Activated T-cell treated with anti-CD3 and anti-CD28 coated beads, Interleukin-2, amount 50 U/mL, for 4 hours (primary cell): Measurements from ENCODE around the gene PGBD2. TPM values are rescaled to one million over a fixed set of nuclear protein-coding genes. Genes with fewer than 3 reads are reported as not detected.
"Not testable (repeated sequence)": the region's sequence is repeated elsewhere in the genome, so short reads cannot be mapped to it uniquely, and the experiment has no call there.

Experiments used
- ATAC-seq, 2 donors: fragments of 200-7000 bp; cut with Tn5 transposase; one replicate each; pipeline ENCODE4 v1.10.0; 2021
- DNase-seq: peaks from one replicate; pipeline ENCODE4 v3.0.0-alpha.2; 2020
- H3K27me3 Mint-ChIP-seq: one replicate; pipeline ENCODE4 v1.8.0; 2021; ENCODE audit warnings: low read depth, mixed read lengths
- H3K36me3 Mint-ChIP-seq: one replicate; pipeline ENCODE4 v1.8.0; 2022; ENCODE audit warnings: mixed read lengths; ENCODE audit not compliant: insufficient read depth
- H3K4me1 Mint-ChIP-seq: one replicate; pipeline ENCODE4 v1.8.0; 2021; ENCODE audit warnings: low read depth, mixed read lengths
- H3K4me3 Mint-ChIP-seq: one replicate; pipeline ENCODE4 v1.8.0; 2021; ENCODE audit warnings: mild to moderate bottlenecking, moderate library complexity, mixed read lengths
- H3K9me3 Mint-ChIP-seq: one replicate; pipeline ENCODE4 v1.8.0; 2021; ENCODE audit warnings: mixed read lengths
- total RNA-seq, 3 donors: library from RNA; stranded (reverse); gene quantifications; one replicate each; pipeline ENCODE4 v1.2.1, GENCODE V29; 2021

Gene PGBD2
- total RNA-seq, 3 donors from 2014 or later, result 3.4 to 4.7 (median 4.0) TPM

DNA sequence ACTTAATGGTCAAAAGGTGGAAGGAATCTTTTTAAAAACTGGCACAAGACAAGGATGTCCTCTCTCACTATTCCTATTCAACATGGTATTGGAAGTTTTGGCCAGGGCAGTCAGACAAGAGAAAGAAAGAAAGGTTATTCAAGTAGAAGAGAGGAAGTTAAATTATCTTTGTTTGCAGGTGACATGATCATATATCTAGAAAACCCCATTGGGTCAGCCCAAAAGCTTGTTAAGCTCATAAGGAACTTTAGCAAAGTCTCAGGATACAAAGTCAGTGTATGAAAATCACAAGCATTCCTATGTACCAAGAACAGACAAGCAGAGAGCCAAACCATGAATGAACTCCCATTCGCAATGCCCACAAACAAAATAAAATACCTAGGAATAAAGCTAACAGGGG, 5.4 kb upstream of the PGBD2 start:
- Mint-ChIP-seq H3K4me1 (peaks cover 5% of the 10 kb centered on the region), H3K27me3 (peaks cover 29% of the 10 kb centered on the region), H3K9me3 (no peaks in the 10 kb centered on the region), H3K4me3 (no peak overlapping the region), H3K36me3 (no peaks in the 10 kb centered on the region)
- no peak for DNase-seq
- no peak for ATAC-seq

DNA sequence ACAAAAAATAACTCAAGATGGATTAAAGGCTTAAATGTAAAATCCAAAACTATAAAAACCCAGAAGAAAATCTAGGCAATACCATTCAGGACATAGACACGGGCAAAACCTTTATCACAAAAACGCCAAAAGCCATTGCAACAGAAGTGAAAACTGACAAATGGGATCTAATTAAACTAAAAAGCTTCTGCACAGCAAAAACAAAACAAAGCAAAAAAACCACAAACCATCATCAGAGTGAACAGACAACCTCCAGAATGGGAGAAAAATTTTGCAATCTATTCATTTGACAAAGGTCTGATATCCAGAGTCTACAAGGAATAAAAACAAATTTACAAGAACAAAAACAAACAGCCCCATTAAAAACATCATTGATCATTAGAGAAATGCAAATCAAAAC, 4.5 kb upstream of the PGBD2 start:
- DNase-seq (no peak), ATAC-seq (no peak)
- Mint-ChIP-seq H3K4me3 (no peak overlapping the region), H3K4me1 (peaks cover 5% of the 10 kb centered on the region), H3K36me3 (no peaks in the 10 kb centered on the region), H3K27me3 (peaks cover 21% of the 10 kb centered on the region), H3K9me3 (no peaks in the 10 kb centered on the region)

DNA sequence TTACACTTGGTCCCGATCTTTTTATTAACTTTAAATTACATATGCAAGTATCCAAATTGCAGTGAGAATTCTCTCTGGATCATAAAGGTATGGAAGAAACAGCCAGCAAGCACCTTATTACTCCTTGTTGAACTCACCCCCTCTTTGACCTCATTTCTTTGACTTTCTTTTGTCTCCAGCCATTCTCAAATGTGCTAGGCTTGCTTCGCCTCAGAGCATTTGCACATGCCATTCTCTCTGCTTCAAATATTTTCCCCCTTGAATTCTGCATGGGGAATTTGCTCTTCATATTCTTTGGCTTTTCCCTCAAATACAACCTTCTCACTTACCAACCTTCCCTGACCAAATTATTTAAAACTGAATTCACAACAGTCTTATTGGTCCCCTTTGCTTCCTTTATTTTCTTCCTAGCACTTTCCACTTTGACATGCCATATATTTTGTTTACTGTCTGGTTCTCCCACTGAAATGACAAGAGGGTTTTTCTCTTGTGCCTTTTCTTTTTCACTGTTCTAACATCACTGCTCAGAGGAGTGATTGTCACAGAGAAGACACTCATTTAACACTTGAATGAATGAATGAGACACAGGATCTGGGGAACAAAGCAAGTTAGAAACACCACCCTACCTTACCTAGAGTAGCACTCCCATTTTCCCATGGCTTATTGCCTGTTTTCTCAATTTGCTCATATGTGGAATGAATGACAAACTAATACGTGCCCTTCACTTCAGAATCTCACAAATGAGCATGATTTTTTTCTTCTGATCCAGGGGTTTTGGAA, 1.4 kb upstream of the PGBD2 start:
- H3K9me3 Mint-ChIP-seq, result no peaks in the 10 kb centered on the region
- H3K27me3 Mint-ChIP-seq, result peaks cover 2% of the 10 kb centered on the region
- DNase-seq (no peak), ATAC-seq (no peak)
- H3K4me3 Mint-ChIP-seq, result no peak overlapping the region
- peaks cover 5% of the 10 kb centered on the region for H3K36me3 Mint-ChIP-seq
- H3K4me1 Mint-ChIP-seq, result peaks cover 21% of the 10 kb centered on the region

DNA sequence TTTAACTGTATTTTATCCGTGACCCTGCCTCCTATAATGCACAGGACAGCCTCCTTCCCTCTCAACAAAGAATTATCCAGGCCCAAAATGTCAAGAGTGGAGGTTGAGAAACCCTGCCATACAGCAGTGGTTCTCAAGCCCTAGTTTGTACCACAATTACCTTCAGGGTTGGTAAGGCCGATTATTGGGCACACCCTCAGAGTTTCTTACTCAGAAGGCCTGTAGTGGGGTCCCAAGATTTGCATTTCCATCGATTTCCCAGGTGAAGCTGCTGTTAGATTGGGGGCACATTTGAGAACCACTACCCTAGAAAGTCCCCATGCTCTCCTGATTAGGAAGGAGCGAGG, 400 bp upstream of the PGBD2 start:
- ATAC-seq (no peak), DNase-seq (no peak)
- H3K4me3 Mint-ChIP-seq, result peak overlapping the region; percentile 91
- H3K4me1 Mint-ChIP-seq, result peaks cover 25% of the 10 kb centered on the region
- H3K9me3 Mint-ChIP-seq, result no peaks in the 10 kb centered on the region
- H3K36me3 Mint-ChIP-seq, result peaks cover 7% of the 10 kb centered on the region
- H3K27me3 Mint-ChIP-seq, result no peaks in the 10 kb centered on the region

- DNase-seq (no peak), ATAC-seq (no peak)
- Mint-ChIP-seq H3K4me3 (peak overlapping the region; percentile 89), H3K9me3 (no peaks in the 10 kb centered on the region), H3K4me1 (peaks cover 25% of the 10 kb centered on the region), H3K36me3 (peaks cover 7% of the 10 kb centered on the region), H3K27me3 (no peaks in the 10 kb centered on the region)
These were observed 972 bp downstream of the PGBD2 start for GRCh38 chr1:248906753-248907661.

DNA sequence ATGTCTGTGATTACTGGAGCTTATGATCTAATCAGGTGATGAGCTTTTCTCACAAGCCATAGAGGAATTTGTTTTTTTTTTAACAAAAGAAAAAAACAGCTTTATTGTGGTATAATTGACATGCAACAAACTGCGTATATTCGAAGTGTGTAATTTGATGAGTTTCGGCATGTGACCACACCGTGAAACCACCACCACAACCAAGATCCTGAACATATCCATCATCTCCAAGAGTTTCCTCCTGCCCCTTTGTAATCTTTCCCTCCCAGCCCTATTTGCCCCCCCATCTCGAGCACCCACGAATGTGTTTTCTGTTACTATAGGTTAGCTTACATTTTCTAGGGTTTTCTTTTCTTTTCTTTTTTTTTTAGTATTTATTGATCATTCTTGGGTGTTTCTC, 4.7 kb downstream of the PGBD2 start:
- ATAC-seq (no peak), DNase-seq (no peak)
- Mint-ChIP-seq H3K36me3 (peaks cover 17% of the 10 kb centered on the region), H3K27me3 (no peaks in the 10 kb centered on the region), H3K4me1 (peaks cover 22% of the 10 kb centered on the region), H3K4me3 (no peak overlapping the region), H3K9me3 (no peaks in the 10 kb centered on the region)

DNA sequence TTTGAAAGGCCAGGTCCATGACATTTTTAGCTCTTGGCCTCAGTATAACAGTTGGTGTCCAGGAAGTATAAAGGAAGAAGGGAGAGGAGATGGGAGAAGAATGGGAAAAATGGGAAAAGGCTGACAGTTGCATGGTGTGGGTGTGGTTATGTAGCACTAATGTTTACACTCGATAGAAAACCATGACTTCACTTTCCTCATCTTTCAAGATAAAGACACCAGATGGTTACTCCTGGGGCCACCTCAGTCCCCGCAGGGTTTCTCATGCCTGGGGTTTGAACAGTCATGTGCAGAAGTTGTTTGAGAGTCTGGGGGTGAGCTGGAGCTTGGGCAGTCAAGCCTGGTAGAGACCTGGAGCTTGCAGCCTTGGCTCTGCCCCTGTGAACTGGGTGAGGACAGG, 7.9 kb downstream of the PGBD2 start:
- Mint-ChIP-seq H3K4me1 (peaks cover 10% of the 10 kb centered on the region), H3K27me3 (no peaks in the 10 kb centered on the region), H3K4me3 (no peak overlapping the region), H3K9me3 (no peaks in the 10 kb centered on the region), H3K36me3 (peaks cover 34% of the 10 kb centered on the region)
- no peak for DNase-seq
- no peak for ATAC-seq

DNA sequence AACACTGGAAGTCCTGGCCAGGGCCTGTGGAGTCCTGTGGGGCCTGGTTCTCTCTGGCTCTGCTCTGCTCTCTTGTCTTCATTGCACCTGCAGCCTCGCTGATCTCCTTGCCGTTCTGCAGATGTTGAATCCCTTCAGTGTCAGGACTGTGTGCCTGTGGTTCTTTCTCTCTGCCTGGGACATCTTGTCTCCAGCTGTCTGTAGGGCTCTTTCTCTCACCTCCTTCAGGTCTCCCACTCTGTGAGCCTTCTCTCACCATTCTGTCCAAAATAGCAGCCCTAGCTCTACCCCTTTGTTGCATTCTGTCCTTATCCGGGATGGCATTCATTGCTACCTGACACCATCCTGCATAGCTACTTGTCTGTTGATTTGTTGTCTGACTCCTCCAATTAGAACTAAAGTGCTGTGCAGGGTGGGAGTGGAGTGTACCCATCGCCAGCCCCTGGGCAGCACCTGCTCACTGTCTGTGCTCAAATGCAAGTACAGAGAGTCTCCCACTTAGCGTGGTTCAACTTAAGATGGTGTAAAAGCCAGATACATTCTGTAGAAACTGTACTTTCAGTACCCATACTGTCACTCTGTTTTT, 8.9 kb downstream of the PGBD2 start:
- Mint-ChIP-seq H3K27me3 (no peaks in the 10 kb centered on the region), H3K9me3 (no peaks in the 10 kb centered on the region), H3K4me3 (no peak overlapping the region), H3K36me3 (peaks cover 36% of the 10 kb centered on the region), H3K4me1 (peaks cover 3% of the 10 kb centered on the region)
- ATAC-seq, result no peak
- DNase-seq, result no peak

DNA sequence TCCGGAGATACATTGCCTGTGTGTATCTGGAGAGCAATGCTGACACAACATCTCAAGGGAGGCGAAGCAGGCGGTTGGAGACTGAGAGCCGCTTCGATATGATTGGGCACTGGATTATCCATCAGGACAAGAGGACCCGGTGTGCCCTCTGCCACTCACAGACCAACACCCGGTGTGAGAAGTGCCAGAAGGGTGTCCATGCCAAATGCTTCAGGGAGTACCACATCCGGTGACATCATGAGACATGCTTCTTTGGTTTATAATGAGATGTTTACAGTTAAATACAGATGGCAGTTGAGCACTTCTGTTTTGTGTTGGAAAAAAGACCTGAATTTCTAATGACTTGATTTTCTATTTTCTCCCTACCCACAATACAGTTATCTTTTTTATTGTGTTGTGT, 12.1 kb downstream of the PGBD2 start:
- H3K4me1 Mint-ChIP-seq, result peaks cover 2% of the 10 kb centered on the region
- ATAC-seq (no peak), DNase-seq (no peak)
- H3K4me3 Mint-ChIP-seq, result no peak overlapping the region
- no peaks in the 10 kb centered on the region for H3K9me3 Mint-ChIP-seq
- no peaks in the 10 kb centered on the region for H3K27me3 Mint-ChIP-seq
- H3K36me3 Mint-ChIP-seq, result peaks cover 51% of the 10 kb centered on the region

GRCh38 chr1:248923352-248924338, 17.6 kb downstream of the PGBD2 start:
- H3K27me3 Mint-ChIP-seq, result peaks cover 4% of the 10 kb centered on the region
- DNase-seq, result no peak
- peaks cover 14% of the 10 kb centered on the region for H3K4me1 Mint-ChIP-seq
- peaks cover 24% of the 10 kb centered on the region for H3K36me3 Mint-ChIP-seq
- H3K4me3 Mint-ChIP-seq, result no peak overlapping the region
- no peaks in the 10 kb centered on the region for H3K9me3 Mint-ChIP-seq
- ATAC-seq, result no peak

DNA sequence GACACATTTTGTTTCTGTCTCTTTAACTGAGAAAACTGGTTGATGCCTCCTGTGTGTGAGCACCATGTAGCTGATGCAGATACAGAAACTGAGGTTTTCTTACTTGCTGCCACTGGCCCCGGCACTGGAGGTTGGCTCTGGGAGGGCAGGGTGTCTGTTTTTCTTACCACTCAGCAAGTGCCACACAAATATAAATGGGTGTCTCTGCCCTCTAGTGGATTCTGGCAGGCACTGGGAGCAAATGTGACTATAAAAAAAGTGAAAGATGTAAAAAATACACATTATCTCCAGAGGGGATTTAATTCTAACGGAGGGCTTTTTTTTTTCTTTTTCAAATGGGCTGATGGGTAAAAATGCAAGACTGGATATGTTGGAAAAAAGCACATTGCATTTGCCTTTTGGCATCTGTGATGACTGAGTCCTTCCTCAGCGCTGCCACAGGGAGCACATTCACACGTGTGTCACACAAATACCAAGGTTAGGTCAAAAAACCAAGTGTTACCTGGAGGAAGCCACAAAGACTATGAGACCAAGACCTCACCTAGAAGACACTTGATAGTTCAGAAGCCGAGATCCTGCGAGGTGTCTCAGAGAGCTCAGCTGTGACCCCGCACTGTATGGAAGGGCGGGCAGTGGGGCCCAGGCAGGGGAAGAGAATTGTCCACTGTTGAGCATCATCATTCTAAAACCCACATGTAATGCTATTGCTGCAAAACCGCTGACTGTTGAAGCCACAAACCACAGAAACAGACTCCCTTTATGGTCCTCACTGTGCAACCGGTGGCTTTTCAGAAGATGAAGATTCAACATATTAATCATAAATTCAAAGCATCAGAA, 18.9 kb downstream of the PGBD2 start:
- H3K27me3 Mint-ChIP-seq, result peaks cover 4% of the 10 kb centered on the region
- H3K4me3 Mint-ChIP-seq, result peak overlapping the region; percentile 3
- H3K9me3 Mint-ChIP-seq, result no peaks in the 10 kb centered on the region
- peak; percentile 78 to 90 for ATAC-seq
- DNase-seq, result peak; percentile 24
- peaks cover 17% of the 10 kb centered on the region for H3K36me3 Mint-ChIP-seq
- peaks cover 14% of the 10 kb centered on the region for H3K4me1 Mint-ChIP-seq

GRCh38 chr1:248925859-248926258, 19.8 kb downstream of the PGBD2 start:
- not testable (repeated sequence) for DNase-seq, H3K9me3 Mint-ChIP-seq, H3K27me3 Mint-ChIP-seq, H3K4me3 Mint-ChIP-seq, ATAC-seq
- peaks cover 13% of the 10 kb centered on the region for H3K36me3 Mint-ChIP-seq
- H3K4me1 Mint-ChIP-seq, result peaks cover 14% of the 10 kb centered on the region
